Esophagus squamous epithelium (tissue), 5 donors: Measurements from ENCODE around the gene MAP3K7. TPM values are rescaled to one million over a fixed set of nuclear protein-coding genes. Genes with fewer than 3 reads are reported as not detected.

Experiments
- DNase-seq: peaks from one replicate; lab custom pipeline; 2025; lab: John Stamatoyannopoulos, UW
- H3K27ac ChIP-seq, 4 donors: fragments of 200-600 bp; sonication (generic); one replicate each; pipeline ENCODE4 v1.5.1; 2016 to 2019; ENCODE audit warnings: mild to moderate bottlenecking in 1 of 4
- H3K27me3 ChIP-seq, 4 donors: fragments of 200-600 bp; sonication (generic); 1 replicate in 3 of 4; 2 replicates in 1 of 4; pipeline versions ENCODE4 v1.5.1 to v1.6.0; 2017 to 2021; ENCODE audit warnings: antibody characterized with exemption in 1 of 4
- H3K36me3 ChIP-seq, 3 donors: fragments of 200-600 bp; sonication (generic); one replicate each; pipeline ENCODE4 v1.5.1; 2016 to 2019
- H3K4me1 ChIP-seq, 3 donors: fragments of 200-600 bp; sonication (generic); one replicate each; pipeline ENCODE4 v1.5.1; 2017 to 2019
- H3K4me3 ChIP-seq, 4 donors: fragments of 200-600 bp; sonication (generic); 1 replicate in 3 of 4; 2 replicates in 1 of 4; pipeline ENCODE4 v1.5.1; 2016 to 2019; ENCODE audit warnings: mild to moderate bottlenecking in 2 of 4, moderate library complexity in 1 of 4
- H3K9me3 ChIP-seq, 3 donors: fragments of 200-600 bp; sonication (generic); one replicate each; pipeline ENCODE4 v1.5.1; 2016 to 2019
- POLR2A ChIP-seq, 4 donors: fragments of 450-650 bp; IDR thresholded peaks; one replicate each; pipeline ENCODE4 v1.6.1; 2017; ENCODE audit warnings: antibody characterized with exemption in 4 of 4, mild to moderate bottlenecking in 4 of 4, moderate library complexity in 3 of 4
- WGBS, 2 donors: methylation state at CpG; one replicate each; pipeline ENCODE4 v1.1.5; 2018; 5-methylcytosine and 5-hydroxymethylcytosine counted together
- intact Hi-C: fragments of 100-400 bp; cut with DNase I; formaldehyde crosslinking; loops from one replicate; pipeline ENCODE4 v1.15.0; 2022
- total RNA-seq, 4 donors: library from RNA; depleted of rRNA; stranded (reverse); fragments of >200 nt; gene quantifications; one replicate each; pipeline ENCODE4 v1.1.0, GENCODE V29; 2016
- TF ChIP-seq, protein P1 (sequence below), 6 experiments: fragments of 450-650 bp in 4 of 6; fragments of 200-600 bp in 2 of 6; sonication (generic) in 2 of 6; IDR thresholded peaks; one replicate each; pipeline ENCODE4 v1.5.1; 2016 to 2019; ENCODE audit warnings: antibody characterized with exemption in 6 of 6, mild to moderate bottlenecking in 4 of 6, moderate library complexity in 4 of 6
- donor health status: DM: yes; HTN: yes; CAD: no.

MAP3K7 gene
- total RNA-seq, 4 donors from 2014 or later = 10.0 to 24.0 (median 17.2) TPM

DNA sequence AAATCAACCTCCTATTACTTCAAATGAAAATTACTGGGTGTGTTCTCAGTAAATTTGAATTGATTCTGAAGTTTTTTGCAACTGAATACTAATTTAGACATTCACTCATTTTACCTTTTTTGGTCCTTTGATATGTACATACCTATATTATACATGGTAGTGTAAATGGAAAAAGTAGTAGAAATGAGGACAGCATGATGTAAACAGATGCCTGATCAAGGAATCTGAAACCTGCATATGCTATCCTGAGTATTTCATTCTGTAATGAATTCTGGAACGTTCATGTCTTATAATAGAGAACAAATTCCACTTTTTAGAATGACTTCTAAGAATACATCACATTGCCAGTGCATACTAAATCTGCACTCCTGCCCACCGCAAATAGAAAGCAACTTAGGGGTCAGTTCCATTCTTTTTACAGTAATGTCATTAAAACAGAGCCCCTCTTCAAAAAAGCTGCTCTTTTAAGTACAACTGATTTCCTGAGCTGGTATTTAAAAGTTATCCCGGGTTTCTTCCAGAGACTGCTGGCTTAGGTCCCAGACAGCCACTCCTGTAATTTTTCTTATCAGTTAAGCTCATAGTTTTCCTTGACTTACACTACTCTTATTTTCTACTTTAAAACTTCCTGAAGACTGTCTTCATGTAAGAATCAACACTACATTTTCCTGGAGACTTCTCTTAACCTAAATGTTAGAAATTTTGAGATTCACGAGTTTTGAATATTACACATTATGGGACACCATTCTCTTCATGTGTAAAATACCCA lies 48.4 kb downstream of the MAP3K7 start:
- peaks cover 0 to 61% (median 0%) of the 10 kb centered on the region in 3 donors for H3K36me3 ChIP-seq
- no peak overlapping the region for H3K4me3 ChIP-seq
- no peaks in the 10 kb centered on the region for H3K4me1 ChIP-seq
- 62 to 68% methylated on average over 4 of the region's 4 CpGs for WGBS, 2 donors
- no peaks in the 10 kb centered on the region for H3K27me3 ChIP-seq
- no peak overlapping the region for H3K27ac ChIP-seq
- no peak for DNase-seq
- TF ChIP-seq POLR2A (IDR thresholded peaks at IDR 0.05) = no peak
- TF ChIP-seq, protein P1, sequence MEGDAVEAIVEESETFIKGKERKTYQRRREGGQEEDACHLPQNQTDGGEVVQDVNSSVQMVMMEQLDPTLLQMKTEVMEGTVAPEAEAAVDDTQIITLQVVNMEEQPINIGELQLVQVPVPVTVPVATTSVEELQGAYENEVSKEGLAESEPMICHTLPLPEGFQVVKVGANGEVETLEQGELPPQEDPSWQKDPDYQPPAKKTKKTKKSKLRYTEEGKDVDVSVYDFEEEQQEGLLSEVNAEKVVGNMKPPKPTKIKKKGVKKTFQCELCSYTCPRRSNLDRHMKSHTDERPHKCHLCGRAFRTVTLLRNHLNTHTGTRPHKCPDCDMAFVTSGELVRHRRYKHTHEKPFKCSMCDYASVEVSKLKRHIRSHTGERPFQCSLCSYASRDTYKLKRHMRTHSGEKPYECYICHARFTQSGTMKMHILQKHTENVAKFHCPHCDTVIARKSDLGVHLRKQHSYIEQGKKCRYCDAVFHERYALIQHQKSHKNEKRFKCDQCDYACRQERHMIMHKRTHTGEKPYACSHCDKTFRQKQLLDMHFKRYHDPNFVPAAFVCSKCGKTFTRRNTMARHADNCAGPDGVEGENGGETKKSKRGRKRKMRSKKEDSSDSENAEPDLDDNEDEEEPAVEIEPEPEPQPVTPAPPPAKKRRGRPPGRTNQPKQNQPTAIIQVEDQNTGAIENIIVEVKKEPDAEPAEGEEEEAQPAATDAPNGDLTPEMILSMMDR (IDR thresholded peaks at IDR 0.05) = no peak
- no peaks in the 10 kb centered on the region for H3K9me3 ChIP-seq
- intact Hi-C loops = no loop called here

DNA sequence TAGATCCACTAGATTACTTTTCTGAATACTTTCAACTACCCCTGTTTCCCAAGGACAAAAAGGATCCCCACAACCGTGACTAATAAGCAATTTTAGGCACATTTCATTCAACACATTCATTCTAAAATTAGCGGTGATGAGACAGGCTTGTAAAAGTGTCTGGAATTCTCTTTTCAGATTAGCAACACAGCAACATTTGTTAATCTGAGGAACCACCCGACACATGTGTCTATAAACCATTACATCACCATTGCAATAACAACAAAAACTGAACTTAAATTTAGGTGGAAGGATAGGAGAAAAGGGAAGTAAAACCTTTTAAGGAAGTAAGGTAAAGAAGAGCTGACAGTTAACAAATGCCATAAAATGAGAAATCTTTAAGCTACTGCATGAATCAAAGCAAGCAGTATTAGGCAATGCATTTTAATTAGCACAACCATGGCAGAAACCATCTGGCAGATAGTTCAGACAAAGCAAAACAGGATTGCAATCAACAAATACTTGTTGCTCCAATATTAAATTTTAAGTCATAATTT lies 49.1 kb downstream of the MAP3K7 start:
- no peak overlapping the region for H3K27ac ChIP-seq
- 78 to 80% methylated on average over 3 of the region's 3 CpGs for WGBS, 2 donors
- H3K4me1 ChIP-seq = no peaks in the 10 kb centered on the region
- H3K9me3 ChIP-seq = no peaks in the 10 kb centered on the region
- peaks cover 0 to 61% (median 0%) of the 10 kb centered on the region in 3 donors for H3K36me3 ChIP-seq
- intact Hi-C loops = no loop called here
- no peak overlapping the region for H3K4me3 ChIP-seq
- TF ChIP-seq POLR2A (IDR thresholded peaks at IDR 0.05) = no peak
- TF ChIP-seq, protein P1 (IDR thresholded peaks at IDR 0.05) = no peak
- no peaks in the 10 kb centered on the region for H3K27me3 ChIP-seq
- DNase-seq = no peak

DNA sequence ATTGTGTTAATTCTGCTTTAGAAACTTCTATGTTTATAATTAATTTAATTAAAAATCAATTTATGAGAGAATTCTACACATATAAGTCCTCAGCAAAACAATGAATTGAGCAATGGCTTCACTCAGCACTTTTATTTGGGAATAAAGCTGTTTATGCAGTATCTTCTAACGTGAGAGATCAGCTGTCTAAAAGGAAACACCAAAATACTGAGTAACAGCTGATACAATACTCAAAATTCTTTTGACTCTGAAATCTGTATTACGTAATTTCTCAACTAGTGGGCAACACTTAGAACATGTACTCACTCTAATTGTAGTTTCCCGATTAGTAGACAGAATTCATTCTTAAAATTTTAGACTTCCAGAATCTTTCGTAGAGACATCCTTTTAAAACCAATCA lies 49.8 kb downstream of the MAP3K7 start:
- DNase-seq = no peak
- intact Hi-C loops = no loop called here
- Histone ChIP-seq H3K4me3 (no peak overlapping the region), H3K4me1 (no peaks in the 10 kb centered on the region), H3K27ac (no peak overlapping the region), H3K9me3 (no peaks in the 10 kb centered on the region), H3K27me3 (no peaks in the 10 kb centered on the region), H3K36me3 (peaks cover 0 to 61% (median 0%) of the 10 kb centered on the region in 3 donors)
- no peak for TF ChIP-seq POLR2A (IDR thresholded peaks at IDR 0.05)
- TF ChIP-seq, protein P1 (IDR thresholded peaks at IDR 0.05) = no peak
- WGBS, 2 donors = 76 to 78% methylated on average over 4 of the region's 4 CpGs

DNA sequence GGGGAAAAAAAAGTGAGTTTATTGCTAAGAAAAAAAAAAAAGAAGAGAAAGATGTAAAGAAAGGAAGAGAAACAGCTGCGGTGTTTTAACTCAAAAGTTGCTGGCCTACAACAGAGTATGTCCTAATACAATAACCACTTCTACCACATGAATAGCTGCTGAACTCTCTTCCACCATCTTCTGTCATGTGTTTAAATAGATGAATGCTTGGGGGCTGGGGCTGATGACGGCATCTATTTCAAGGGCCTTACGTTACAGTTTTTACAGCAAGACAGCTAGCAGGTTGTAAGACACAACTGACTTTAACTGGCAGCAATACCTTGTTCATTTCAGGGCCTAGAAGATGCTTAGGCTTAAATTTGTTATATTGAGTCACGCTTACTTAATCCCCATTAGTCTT lies 50.4 kb downstream of the MAP3K7 start:
- H3K4me3 ChIP-seq = no peak overlapping the region
- WGBS, 2 donors = 88 to 93% methylated on average over 4 of the region's 4 CpGs
- no peak for DNase-seq
- no peak for TF ChIP-seq POLR2A (IDR thresholded peaks at IDR 0.05)
- TF ChIP-seq, protein P1 (IDR thresholded peaks at IDR 0.05) = no peak
- peaks cover 0 to 60% (median 0%) of the 10 kb centered on the region in 3 donors for H3K36me3 ChIP-seq
- H3K4me1 ChIP-seq = no peaks in the 10 kb centered on the region
- H3K9me3 ChIP-seq = no peaks in the 10 kb centered on the region
- intact Hi-C loops = no loop called here
- no peak overlapping the region for H3K27ac ChIP-seq
- H3K27me3 ChIP-seq = no peaks in the 10 kb centered on the region

DNA sequence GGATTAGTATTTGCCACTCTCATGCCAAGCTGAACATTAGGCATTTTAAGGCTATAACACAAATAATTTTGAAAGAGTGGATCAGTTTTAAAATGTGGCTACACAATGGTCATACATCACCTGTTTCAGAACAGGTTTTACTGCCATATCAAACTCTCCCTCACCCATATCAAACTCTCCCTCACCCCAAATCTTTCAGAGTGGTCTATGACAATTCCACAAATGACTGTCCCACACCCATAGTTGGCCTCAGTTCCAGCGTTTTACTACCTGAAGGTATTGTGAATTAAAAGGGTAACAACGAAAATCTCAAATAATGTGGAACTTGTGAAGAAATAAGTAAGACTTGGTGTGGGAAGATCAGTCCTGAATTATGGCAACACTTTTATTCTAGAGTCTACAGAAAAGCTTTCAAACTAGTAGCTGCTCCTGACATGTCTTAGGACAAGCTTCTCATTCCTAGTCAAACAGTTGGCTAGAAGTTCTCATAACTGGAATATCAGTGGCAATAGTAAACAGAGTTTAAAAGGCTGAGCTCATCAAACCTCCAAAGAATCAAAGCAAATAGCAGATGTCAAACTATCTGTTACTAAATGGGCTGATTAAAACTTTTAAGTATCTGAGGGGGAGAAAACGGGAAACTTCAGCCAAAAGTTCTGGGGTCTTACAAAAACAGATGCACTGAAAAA lies 52.4 kb downstream of the MAP3K7 start:
- Histone ChIP-seq H3K4me3 (no peak overlapping the region), H3K27me3 (no peaks in the 10 kb centered on the region), H3K36me3 (peaks cover 0 to 63% (median 0%) of the 10 kb centered on the region in 3 donors), H3K4me1 (no peaks in the 10 kb centered on the region), H3K27ac (no peak overlapping the region), H3K9me3 (no peaks in the 10 kb centered on the region)
- TF ChIP-seq, protein P1 (IDR thresholded peaks at IDR 0.05) = no peak
- no peak for TF ChIP-seq POLR2A (IDR thresholded peaks at IDR 0.05)
- 86 to 91% methylated on average over 3 of the region's 3 CpGs for WGBS, 2 donors
- intact Hi-C loops = no loop called here
- no peak for DNase-seq
